HepG2 (cell line): Measurements from ENCODE around the gene IQCE. TPM values are rescaled to one million over a fixed set of nuclear protein-coding genes. Genes with fewer than 3 reads are reported as not detected.

Source experiments
- AGO1 ChIP-seq: fragments of 200-400 bp; formaldehyde crosslinking; IDR thresholded peaks from 2 replicates; pipeline ENCODE4 v1.6.1; 2017; ENCODE audit warnings: mild to moderate bottlenecking, low read depth, low read length, moderate library complexity; ENCODE audit not compliant: poor library complexity, severe bottlenecking
- CAMTA2 ChIP-seq: sonication (generic); formaldehyde crosslinking; IDR thresholded peaks from 2 replicates; pipeline ENCODE4 v1.4.0; 2020; ENCODE audit warnings: mild to moderate bottlenecking, missing genetic modification reagents, borderline replicate concordance
- EED ChIP-seq: sonication (generic); formaldehyde crosslinking; IDR thresholded peaks from 2 replicates; pipeline ENCODE4 v1.5.0; 2020; ENCODE audit warnings: mild to moderate bottlenecking, missing genetic modification reagents
- ESRRA ChIP-seq: sonication (generic); formaldehyde crosslinking; IDR thresholded peaks from 2 replicates; pipeline ENCODE4 v1.5.1; 2020; ENCODE audit warnings: mild to moderate bottlenecking, low read depth, missing genetic modification reagents
- FOXK2 ChIP-seq: fragments of 450-650 bp; IDR thresholded peaks from 2 replicates; pipeline ENCODE4 v1.6.1; 2016
- GFI1 ChIP-seq: sonication (generic); formaldehyde crosslinking; IDR thresholded peaks from 2 replicates; pipeline ENCODE4 v1.5.0; 2020; ENCODE audit warnings: missing genetic modification reagents, mild to moderate bottlenecking, borderline replicate concordance
- HOXA9 ChIP-seq: sonication (generic); formaldehyde crosslinking; IDR thresholded peaks from 2 replicates; pipeline ENCODE4 v1.8.1; 2022; ENCODE audit warnings: missing genetic modification reagents, mild to moderate bottlenecking, moderate library complexity, borderline replicate concordance
- JUNB ChIP-seq: sonication (generic); formaldehyde crosslinking; IDR thresholded peaks from 2 replicates; pipeline ENCODE4 v1.8.0; 2022; ENCODE audit warnings: missing genetic modification reagents, mild to moderate bottlenecking, borderline replicate concordance
- MED8 ChIP-seq: sonication (generic); formaldehyde crosslinking; IDR thresholded peaks from 2 replicates; pipeline ENCODE4 v1.8.1; 2023; ENCODE audit warnings: mild to moderate bottlenecking, missing genetic modification reagents; ENCODE audit not compliant: insufficient replicate concordance
- MEIS2 ChIP-seq: sonication (generic); formaldehyde crosslinking; IDR thresholded peaks from 2 replicates; pipeline ENCODE4 v1.9.0; 2021; ENCODE audit warnings: mild to moderate bottlenecking, missing genetic modification reagents
- NFKBIZ ChIP-seq: IDR thresholded peaks from 2 replicates; pipeline ENCODE4 v1.6.1; 2018; ENCODE audit warnings: missing genetic modification reagents, missing compliant biosample characterization
- NR2C2 ChIP-seq: sonication (generic); formaldehyde crosslinking; IDR thresholded peaks from 2 replicates; pipeline ENCODE4 v1.4.0; 2020; ENCODE audit warnings: missing genetic modification reagents, mild to moderate bottlenecking, moderate library complexity, borderline replicate concordance
- NR2F2 ChIP-seq: IDR thresholded peaks from 2 replicates; pipeline ENCODE4 v1.6.1; 2012; ENCODE audit warnings: low read depth, inconsistent platforms, borderline replicate concordance
- PAX8 ChIP-seq: sonication (generic); formaldehyde crosslinking; IDR thresholded peaks from 2 replicates; pipeline ENCODE4 v1.8.0; 2022; ENCODE audit warnings: mild to moderate bottlenecking, missing genetic modification reagents, borderline replicate concordance
- PPARG ChIP-seq: conservative IDR thresholded peaks from 2 replicates; pipeline ENCODE4 v1.6.1; 2016; ENCODE audit warnings: missing biosample characterization, missing genetic modification reagents
- SMYD3 ChIP-seq: sonication (generic); formaldehyde crosslinking; IDR thresholded peaks from 2 replicates; pipeline ENCODE4 v1.8.1; 2023; ENCODE audit warnings: mild to moderate bottlenecking, missing genetic modification reagents
- UBTF ChIP-seq: sonication (generic); formaldehyde crosslinking; IDR thresholded peaks from 2 replicates; pipeline ENCODE4 v1.4.0; 2020; ENCODE audit warnings: mild to moderate bottlenecking, missing genetic modification reagents
- WIZ ChIP-seq: sonication (generic); formaldehyde crosslinking; IDR thresholded peaks from 2 replicates; pipeline ENCODE4 v1.5.1; 2020; ENCODE audit warnings: mild to moderate bottlenecking, missing genetic modification reagents
- ZBTB7A ChIP-seq: sonication (generic); formaldehyde crosslinking; IDR thresholded peaks from 2 replicates; pipeline ENCODE4 v1.8.0; 2022; ENCODE audit warnings: mild to moderate bottlenecking, missing genetic modification reagents
- ZFP37 ChIP-seq: sonication (generic); formaldehyde crosslinking; IDR thresholded peaks from 2 replicates; pipeline ENCODE4 v1.4.0; 2020; ENCODE audit warnings: missing genetic modification reagents, borderline replicate concordance
- ZMYM3 ChIP-seq: sonication (generic); formaldehyde crosslinking; IDR thresholded peaks from 2 replicates; pipeline ENCODE4 v1.5.1; 2020; ENCODE audit warnings: mild to moderate bottlenecking, missing genetic modification reagents
- ZNF24 ChIP-seq: fragments of 450-650 bp; IDR thresholded peaks from 2 replicates; pipeline ENCODE4 v1.6.1; 2017; ENCODE audit warnings: antibody characterized with exemption, mild to moderate bottlenecking
- ZNF317 ChIP-seq: sonication (generic); formaldehyde crosslinking; IDR thresholded peaks from 2 replicates; pipeline ENCODE4 v1.5.0; 2020; ENCODE audit warnings: mild to moderate bottlenecking, missing genetic modification reagents
- ZNF333 ChIP-seq: sonication (generic); formaldehyde crosslinking; IDR thresholded peaks from 2 replicates; pipeline ENCODE4 v1.4.0; 2020; ENCODE audit warnings: mild to moderate bottlenecking, missing genetic modification reagents, borderline replicate concordance
- ZNF496 ChIP-seq: sonication (generic); formaldehyde crosslinking; IDR thresholded peaks from 2 replicates; pipeline ENCODE4 v1.8.1; 2023; ENCODE audit warnings: mild to moderate bottlenecking, moderate library complexity, missing genetic modification reagents; ENCODE audit not compliant: insufficient replicate concordance
- ZNF615 ChIP-seq: sonication (generic); formaldehyde crosslinking; IDR thresholded peaks from 2 replicates; pipeline ENCODE4 v1.5.0; 2020; ENCODE audit warnings: mild to moderate bottlenecking, missing genetic modification reagents, borderline replicate concordance
- ZNF839 ChIP-seq: sonication (generic); formaldehyde crosslinking; IDR thresholded peaks from 2 replicates; pipeline ENCODE4 v1.4.0; 2020; ENCODE audit warnings: missing genetic modification reagents, mild to moderate bottlenecking, borderline replicate concordance
- ZNF883 ChIP-seq: sonication (generic); formaldehyde crosslinking; IDR thresholded peaks from 2 replicates; pipeline ENCODE4 v1.5.1; 2020; ENCODE audit warnings: mild to moderate bottlenecking, missing genetic modification reagents; ENCODE audit errors: not compliant biosample characterization
- polyA plus RNA-seq, 8 experiments: library from polyadenylated mRNA; depleted of rRNA in 3 of 8; stranded (reverse) in 7 of 8; unstranded in 1 of 8; fragments of >200 nt; fragmentation: Illumina TruSeq in 4 of 8; extraction: Trizol in 4 of 8; gene quantifications; 2 replicates each; pipeline versions ENCODE4 v1.2.1 to v1.2.3, GENCODE V29; 2011 to 2016; ENCODE audit warnings: low read depth in 4 of 8, missing spikeins in 1 of 8, mixed read lengths in 1 of 8; ENCODE audit not compliant: insufficient read depth in 1 of 8
- total RNA-seq, 5 experiments: library from RNA; depleted of rRNA; stranded (reverse); fragments of >200 nt; fragmentation: Illumina TruSeq; extraction: Trizol; gene quantifications; 2 replicates each; pipeline ENCODE4 v1.2.3, GENCODE V29; 2016; ENCODE audit warnings: low read depth in 1 of 5
- TF ChIP-seq, protein P1 (sequence below): sonication (generic); formaldehyde crosslinking; IDR thresholded peaks from 2 replicates; pipeline ENCODE4 v1.4.0; 2020; ENCODE audit warnings: mild to moderate bottlenecking, low read depth, missing genetic modification reagents

The IQCE gene
- total and polyA plus RNA-seq, 2 of the 13 experiments (the other 11 are each of a cell fraction or from before 2014, with no cell fraction given): 1.5 to 2.5 TPM

DNA sequence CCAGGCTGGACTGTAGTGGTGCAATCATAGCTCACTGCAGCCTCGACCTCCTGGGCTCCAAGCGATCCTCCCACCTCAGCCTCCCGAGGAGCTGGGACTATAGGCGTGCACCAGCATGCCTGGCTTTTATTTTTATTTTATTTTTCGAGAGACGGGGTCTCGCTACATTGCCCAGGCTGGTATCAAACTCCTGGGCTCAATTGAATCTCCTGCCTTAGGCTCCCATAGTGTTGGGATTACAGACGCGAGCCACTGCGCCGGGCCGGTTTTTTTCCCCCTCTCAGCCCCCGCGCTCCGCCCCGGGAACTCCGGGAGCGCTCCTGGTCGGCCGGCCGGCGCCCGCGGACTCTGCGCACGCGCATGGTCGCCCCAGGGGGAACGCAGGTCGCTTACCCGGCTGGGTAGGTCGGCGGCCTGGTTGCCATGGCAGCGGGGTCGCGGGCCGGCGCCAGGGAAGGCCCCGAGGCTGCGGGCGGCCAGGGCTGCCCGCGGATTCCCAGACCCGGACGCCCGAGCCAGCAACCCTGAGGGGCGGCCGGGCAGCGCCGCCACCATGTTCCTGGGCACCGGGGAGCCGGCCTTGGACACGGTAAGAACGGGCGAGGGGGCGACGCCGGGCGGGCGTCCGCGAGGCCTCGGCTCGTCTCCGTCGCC lies at the start of gene IQCE (continued):
- TF ChIP-seq FOXK2: no peak
- TF ChIP-seq ZNF333 (CRISPR knock-in tag): no peak
- no peak for TF ChIP-seq ZNF839 (CRISPR knock-in tag)
- TF ChIP-seq ZBTB7A (CRISPR knock-in tag): no peak
- no peak for TF ChIP-seq AGO1
- no peak for TF ChIP-seq HOXA9 (CRISPR knock-in tag)
- no peak for TF ChIP-seq SMYD3
- peak; percentile 92 for TF ChIP-seq NR2C2 (CRISPR knock-in tag)
- no peak for TF ChIP-seq ZNF317 (CRISPR knock-in tag)
- no peak; the same call in 1 of the 2 replicates for TF ChIP-seq ESRRA
- no peak for TF ChIP-seq PAX8 (CRISPR knock-in tag)
- no peak for TF ChIP-seq NR2F2
- no peak for TF ChIP-seq WIZ (CRISPR knock-in tag)
- no peak; the same call in 1 of the 2 replicates for TF ChIP-seq UBTF (CRISPR knock-in tag)
- TF ChIP-seq NFKBIZ (CRISPR knock-in tag): no peak
- TF ChIP-seq ZNF615 (CRISPR knock-in tag): no peak
- TF ChIP-seq ZFP37 (CRISPR knock-in tag): no peak
- no peak for TF ChIP-seq EED (CRISPR knock-in tag)
- no peak for TF ChIP-seq ZNF496
- TF ChIP-seq MEIS2 (CRISPR knock-in tag): no peak
- TF ChIP-seq MED8: no peak
- no peak for TF ChIP-seq CAMTA2 (CRISPR knock-in tag)
- TF ChIP-seq JUNB: no peak
- TF ChIP-seq GFI1 (CRISPR knock-in tag): no peak; the same call in 1 of the 2 replicates
- TF ChIP-seq, protein P1, sequence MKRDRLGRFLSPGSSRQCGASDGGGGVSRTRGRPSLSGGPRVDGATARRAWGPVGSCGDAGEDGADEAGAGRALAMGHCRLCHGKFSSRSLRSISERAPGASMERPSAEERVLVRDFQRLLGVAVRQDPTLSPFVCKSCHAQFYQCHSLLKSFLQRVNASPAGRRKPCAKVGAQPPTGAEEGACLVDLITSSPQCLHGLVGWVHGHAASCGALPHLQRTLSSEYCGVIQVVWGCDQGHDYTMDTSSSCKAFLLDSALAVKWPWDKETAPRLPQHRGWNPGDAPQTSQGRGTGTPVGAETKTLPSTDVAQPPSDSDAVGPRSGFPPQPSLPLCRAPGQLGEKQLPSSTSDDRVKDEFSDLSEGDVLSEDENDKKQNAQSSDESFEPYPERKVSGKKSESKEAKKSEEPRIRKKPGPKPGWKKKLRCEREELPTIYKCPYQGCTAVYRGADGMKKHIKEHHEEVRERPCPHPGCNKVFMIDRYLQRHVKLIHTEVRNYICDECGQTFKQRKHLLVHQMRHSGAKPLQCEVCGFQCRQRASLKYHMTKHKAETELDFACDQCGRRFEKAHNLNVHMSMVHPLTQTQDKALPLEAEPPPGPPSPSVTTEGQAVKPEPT: no peak
- TF ChIP-seq ZNF24: no peak
- no peak for TF ChIP-seq PPARG
- peak; percentile 95 for TF ChIP-seq ZMYM3 (CRISPR knock-in tag)
- TF ChIP-seq ZNF883 (CRISPR knock-in tag): no peak
